Sciatic nerve (tissue), 2 donors: ENCODE measurements around the gene KBTBD2. TPM values are rescaled to one million over a fixed set of nuclear protein-coding genes. Genes with fewer than 3 reads are reported as not detected.
"Not testable (repeated sequence)": the region's sequence is repeated elsewhere in the genome, so short reads cannot be mapped to it uniquely, and the experiment has no call there.

Experiments used
- ATAC-seq: fragments of 200-7000 bp; cut with Tn5 transposase; one replicate; pipeline ENCODE4 v1.9.1; 2020; ENCODE audit warnings: mild to moderate bottlenecking, moderate library complexity
- DNase-seq: peaks from one replicate; pipeline ENCODE4 v3.0.0-alpha.2; 2020; ENCODE audit warnings: low spot score
- intact Hi-C: fragments of 100-400 bp; cut with DNase I; formaldehyde crosslinking; loops from one replicate; pipeline ENCODE4 v1.14.2; 2022
- total RNA-seq: library from RNA; stranded (reverse); fragmentation: NEBNext Ultra II Directional; extraction: Animal tissue kit (Norgen Biotek cat#: 25700); gene quantifications from one replicate; pipeline ENCODE4 v1.2.1, GENCODE V29; 2021
- donor health status: DM: no; HTN: no; CAD: no.
- donor health status: DM: no; HTN: no; CAD: no.

KBTBD2 gene
- total RNA-seq, 1 donor from 2014 or later = 52.2 TPM

GRCh38 chr7:32896564-32897347, 5.2 kb upstream of the KBTBD2 start:
- intact Hi-C loops = no loop called here
- DNase-seq = no peak
- ATAC-seq = no peak

DNA sequence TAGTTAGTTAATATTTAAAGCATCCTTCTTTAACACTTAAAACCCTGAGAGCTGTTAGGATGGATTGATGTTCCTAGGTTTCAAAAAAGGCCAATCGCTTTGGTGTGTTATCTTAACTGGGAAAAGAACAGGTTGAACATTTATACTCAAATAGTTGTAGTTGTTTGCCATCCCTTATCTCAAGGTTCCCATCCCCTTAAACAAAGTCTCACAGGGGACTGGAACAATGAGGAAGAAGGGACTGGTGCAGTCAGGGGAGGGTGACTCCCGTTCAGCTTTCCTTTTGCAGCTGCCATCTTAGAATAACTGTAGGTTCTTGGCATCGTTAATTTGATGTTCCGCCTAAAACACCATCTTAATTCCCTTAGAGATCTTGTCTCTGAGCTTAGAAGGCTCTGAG, 2.6 kb upstream of the KBTBD2 start:
- DNase-seq (no peak), ATAC-seq (no peak)
- intact Hi-C loops = no loop called here

DNA sequence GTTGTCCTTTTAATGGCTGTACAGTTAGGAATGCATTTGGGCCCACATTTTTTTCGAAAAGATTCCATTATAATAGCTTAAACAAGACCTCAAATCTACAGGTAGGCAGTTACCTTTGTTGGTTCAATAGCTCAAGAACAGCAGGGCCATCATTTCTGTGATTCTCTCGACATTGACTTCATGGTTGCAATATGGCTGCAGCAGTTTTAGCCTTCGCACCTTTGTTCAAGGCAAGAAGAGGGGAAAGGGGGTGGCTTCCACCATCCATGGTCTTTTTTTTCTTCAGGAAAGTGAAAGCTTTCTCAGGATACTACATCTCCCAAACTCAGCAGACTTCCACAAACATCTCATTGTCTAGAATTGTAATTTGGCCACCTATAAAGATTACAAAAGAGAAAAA, 2.2 kb upstream of the KBTBD2 start:
- intact Hi-C loops = no loop called here
- ATAC-seq (no peak), DNase-seq (no peak)

DNA sequence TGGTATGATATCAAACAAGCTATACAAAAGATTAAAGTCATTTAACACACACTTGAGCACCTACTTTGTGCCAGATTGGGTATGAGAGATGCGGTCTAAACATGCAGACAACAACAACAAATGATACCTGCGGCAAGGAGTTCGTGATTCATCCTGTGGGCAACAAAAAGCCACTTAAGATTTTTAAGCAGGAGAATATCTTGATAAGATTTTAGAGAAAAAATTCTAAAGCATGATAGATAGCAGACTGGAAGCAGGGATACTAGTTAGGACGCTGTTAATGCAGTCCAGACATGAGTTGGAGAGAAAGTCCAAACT, 1.6 kb upstream of the KBTBD2 start:
- intact Hi-C loops = no loop called here
- DNase-seq = no peak
- no peak for ATAC-seq

DNA sequence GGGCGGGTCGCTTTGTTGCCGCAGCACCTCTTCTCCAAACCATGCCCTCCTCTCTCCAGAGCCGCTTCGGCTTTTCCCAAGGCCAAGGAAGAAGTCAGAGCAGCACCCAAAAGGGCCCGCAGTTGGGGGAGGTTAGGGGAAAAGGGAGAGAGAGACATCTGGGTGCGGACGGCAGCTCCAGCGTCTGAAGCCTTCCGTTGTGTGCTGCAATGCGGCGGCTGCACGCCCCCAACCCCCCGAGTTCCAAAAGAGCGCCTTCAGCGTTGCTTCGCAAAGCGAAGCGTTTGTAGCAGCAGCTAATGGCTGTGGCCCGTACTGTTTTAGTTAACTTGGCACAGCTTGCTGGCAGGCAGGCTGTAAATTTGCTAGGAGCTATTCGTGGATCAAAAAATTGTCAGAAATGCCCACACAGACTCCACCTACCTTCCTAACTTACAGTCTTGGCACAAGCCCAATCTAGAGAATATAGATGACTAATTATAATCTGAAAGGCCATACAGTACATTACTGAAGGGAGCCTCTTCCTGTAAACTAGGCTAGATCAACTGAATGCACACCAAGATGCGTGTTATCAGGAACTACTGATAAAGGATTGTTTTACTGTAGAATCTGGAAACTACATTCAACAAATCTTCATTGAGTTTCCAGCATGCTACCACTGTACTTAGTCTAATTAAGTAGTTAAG, 1.1 kb upstream of the KBTBD2 start:
- ATAC-seq (peak; percentile 45), DNase-seq (peak; percentile 66)
- intact Hi-C loops = no loop called here

DNA sequence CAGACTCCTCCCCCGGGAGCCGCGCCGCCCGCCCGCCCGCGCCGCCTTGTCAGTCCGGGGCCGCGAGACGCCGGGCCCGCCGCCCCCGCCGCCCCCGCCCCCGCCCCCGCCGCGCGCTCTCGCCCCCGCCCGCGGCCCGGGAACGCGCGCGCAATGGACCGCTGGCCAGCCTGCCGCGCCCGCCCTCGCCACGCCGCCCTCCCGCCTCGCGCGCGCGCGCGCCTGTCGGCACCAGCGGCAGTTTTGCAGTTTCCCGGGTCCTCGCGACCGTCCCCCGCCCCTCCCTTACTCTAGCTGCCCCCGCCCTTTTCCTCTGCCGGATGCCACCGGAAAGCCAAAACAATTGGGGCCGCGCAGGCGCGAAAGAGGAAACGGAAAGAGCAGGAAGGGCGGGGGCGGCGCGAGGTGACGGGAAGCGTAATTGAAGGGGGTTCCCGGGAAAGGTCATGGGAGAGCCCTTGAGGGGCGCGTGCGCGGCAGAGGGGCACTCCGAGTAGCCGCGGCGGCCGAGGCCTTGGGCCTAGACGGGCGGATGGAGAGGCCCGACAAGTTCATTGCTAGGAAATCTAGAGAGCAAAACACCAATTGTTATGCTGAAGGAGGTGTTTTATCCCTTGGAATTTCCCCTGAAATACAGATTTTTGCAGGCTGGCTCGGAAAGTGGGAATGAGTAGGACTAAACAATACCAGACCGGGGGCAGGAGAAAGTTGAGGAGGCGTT, 400 bp upstream of the KBTBD2 start:
- DNase-seq (peak; percentile 98), ATAC-seq (peak; percentile 95)
- intact Hi-C loops = no loop called here

GRCh38 chr7:32890793-32891042, 842 bp downstream of the KBTBD2 start:
- DNase-seq (no peak), ATAC-seq (no peak)
- intact Hi-C loops = no loop called here

- no peak for DNase-seq
- peak; percentile 40 for ATAC-seq
- intact Hi-C loops = no loop called here
Measured at GRCh38 chr7:32890010-32890792, 1.4 kb downstream of the KBTBD2 start.

- intact Hi-C loops = no loop called here
- no peak for DNase-seq
- no peak for ATAC-seq
Measured at GRCh38 chr7:32888505-32888904, 3.1 kb downstream of the KBTBD2 start.

DNA sequence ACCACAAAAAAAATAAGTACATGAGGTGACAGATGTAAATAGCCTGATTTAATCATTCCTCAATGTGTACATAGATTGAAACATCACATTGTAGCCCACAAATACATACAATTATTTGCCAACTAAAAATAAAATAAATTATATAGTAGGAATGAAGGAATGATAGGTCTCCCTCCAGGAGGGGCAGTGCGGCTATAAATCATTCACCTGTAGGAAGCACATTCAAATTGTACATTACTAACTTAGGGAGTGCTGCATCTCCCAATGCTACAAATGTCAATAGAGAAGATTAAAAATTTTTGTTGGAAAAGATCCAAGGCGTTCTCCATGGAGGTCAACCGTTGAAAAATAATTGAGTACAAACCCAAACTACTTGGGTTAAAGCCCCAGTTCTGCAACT, 4.2 kb downstream of the KBTBD2 start:
- DNase-seq = no peak
- no peak for ATAC-seq
- intact Hi-C loops = no loop called here

DNA sequence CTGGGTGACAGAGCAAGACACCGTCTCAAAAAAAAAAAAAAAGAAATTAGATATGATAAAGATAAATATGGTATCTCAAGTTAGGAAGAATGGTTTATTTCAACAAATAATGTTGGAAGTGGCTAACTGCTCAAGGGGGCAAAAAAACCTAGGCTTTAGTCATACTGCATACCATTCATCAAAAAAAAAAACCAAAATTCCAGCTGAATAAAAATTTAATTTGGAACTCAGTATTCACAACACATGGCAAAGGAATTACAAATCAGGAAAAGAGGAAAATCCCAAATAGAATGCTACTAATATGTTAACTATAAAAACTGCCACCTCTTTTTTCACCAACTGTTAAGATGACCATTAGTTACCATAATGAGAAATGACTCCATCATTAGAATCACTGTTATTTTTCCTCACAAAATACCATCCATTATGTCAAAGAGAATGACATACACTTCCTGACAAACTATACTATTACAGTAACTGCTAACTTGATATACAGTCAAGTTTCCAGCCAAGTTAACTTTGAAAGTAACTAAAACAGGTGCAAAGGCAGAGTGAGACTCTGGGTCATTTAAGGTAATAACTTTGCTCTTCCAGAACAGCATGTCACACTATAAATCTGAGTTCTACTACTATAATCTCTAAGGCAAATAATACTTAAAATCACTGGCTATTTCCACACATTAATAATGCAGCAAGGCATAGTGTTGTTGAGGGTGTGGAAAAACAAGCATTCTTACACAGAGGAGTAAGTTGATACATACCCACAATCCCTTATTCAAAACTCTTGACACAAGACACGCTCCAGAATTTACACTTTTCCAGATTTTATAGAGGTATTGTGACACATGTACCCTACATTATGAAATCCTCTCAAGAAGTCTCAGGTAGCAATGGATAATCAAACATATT, 10.2 kb downstream of the KBTBD2 start:
- no peak for ATAC-seq
- no peak for DNase-seq
- intact Hi-C loops = no loop called here

- peak; percentile 44 for ATAC-seq
- no peak for DNase-seq
- intact Hi-C loops = no loop called here
Measured at GRCh38 chr7:32879460-32879859, 12.1 kb downstream of the KBTBD2 start.

GRCh38 chr7:32878023-32878422, 13.5 kb downstream of the KBTBD2 start:
- intact Hi-C loops, DNase-seq, ATAC-seq: not testable (repeated sequence)

GRCh38 chr7:32872421-32872820, 19.1 kb downstream of the KBTBD2 start:
- no peak for DNase-seq
- intact Hi-C loops = no loop called here
- ATAC-seq = no peak

- DNase-seq (no peak), ATAC-seq (no peak)
- intact Hi-C loops = no loop called here
Measured at GRCh38 chr7:32871624-32872371, 19.8 kb downstream of the KBTBD2 start.

DNA sequence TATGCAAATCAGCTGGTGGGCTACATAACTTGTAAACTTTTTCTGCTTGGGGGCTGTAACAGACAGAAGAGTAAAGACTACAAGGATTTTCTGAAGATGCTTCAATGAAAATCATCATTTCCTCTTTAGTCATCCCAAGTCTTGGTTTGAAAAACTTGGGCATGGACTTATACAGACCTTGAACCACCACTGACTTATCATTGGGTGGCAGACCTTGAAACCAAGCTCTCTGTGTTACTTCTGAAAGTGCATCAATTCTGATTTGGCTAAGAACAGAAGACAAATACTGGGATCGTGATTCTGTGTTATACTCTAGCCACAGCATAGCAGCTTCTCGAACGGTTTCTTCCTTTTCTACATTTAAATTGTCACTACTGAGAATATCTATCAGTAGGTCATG, 21.3 kb downstream of the KBTBD2 start:
- ATAC-seq (no peak), DNase-seq (no peak)
- intact Hi-C loops = no loop called here

DNA sequence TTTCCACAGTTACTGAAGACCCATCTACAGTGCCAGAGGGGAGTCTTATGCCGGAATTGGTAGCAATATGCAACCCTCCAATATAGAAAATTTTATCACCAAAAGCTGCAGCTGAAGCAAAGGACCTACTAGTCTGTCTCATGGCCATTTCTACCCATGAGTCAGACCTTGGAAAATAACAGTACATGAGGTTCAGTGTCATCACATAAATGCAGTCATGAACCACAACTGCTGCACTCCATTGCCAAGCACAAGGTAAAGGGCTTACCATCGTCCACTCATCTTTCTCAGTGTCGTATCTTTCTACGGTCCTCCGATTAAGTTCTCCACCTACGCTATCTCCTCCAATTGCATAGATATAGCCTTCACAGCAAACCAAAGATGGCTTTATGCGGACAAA, 21.8 kb downstream of the KBTBD2 start:
- intact Hi-C loops = no loop called here
- ATAC-seq = no peak
- no peak for DNase-seq

DNA sequence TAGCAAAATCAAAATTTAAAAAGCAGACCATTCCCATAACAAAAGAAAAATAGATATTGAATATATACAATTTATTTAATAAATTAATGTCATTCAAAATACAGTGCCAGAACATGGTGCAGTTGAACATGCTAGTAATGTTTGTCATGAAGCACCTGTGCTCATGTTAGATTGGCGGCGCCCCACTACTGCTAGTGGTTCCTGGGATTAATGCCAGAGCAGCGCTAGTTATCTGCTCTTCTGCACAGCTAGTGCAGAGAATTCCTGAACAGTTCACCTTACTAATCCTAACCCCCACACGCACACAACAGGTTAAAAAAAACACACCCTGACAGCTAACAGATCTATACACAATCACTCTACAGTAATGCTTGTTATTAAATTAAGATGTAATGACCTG, 23.4 kb downstream of the KBTBD2 start:
- ATAC-seq (no peak), DNase-seq (no peak)
- intact Hi-C loops = no loop called here
